K562 (cell line): ENCODE data around the gene SPON1. TPM values are rescaled to one million over a fixed set of nuclear protein-coding genes. Genes with fewer than 3 reads are reported as not detected.

Experiments used
- ATAC-seq: fragments of 200-7000 bp; cut with Tn5 transposase; 3 replicates; pipeline ENCODE4 v1.9.1; 2020; ENCODE audit warnings: moderate library complexity
- BruUV-seq: library from RNA; stranded (reverse); fragments of 400-500 nt; replicated peaks from 2 replicates; lab custom pipeline; 2021; lab: Mats Ljungman, UMichigan
- CTCF ChIA-PET: fragments of 300-600 bp; formaldehyde crosslinking; extraction: SDS; loops from one replicate; lab custom pipeline; 2021; ENCODE audit warnings: low intra/inter-chr PET ratio; lab: Yijun Ruan, JAX
- POLR2A ChIA-PET: fragments of 300-600, 350-650 bp; sonication (Branson Sonifier 250); formaldehyde crosslinking; extraction: SDS; loops from one replicate; lab custom pipeline; 2021; ENCODE audit warnings: antibody characterized with exemption, inconsistent platforms; lab: Yijun Ruan, JAX
- DNase-seq, 4 experiments: peaks; one replicate each; pipeline versions ENCODE4 v3.0.0 to v3.0.0-alpha.2; 2011 to 2018; ENCODE audit warnings: low spot score in 3 of 4, mixed read lengths in 3 of 4; ENCODE audit errors: extremely low read depth in 1 of 4
- FAIRE-seq: peaks from 2 replicates; lab custom pipeline; 2011; peaks lifted over from hg19 to GRCh38; lab: Jason Lieb, UNC
- H2AFZ ChIP-seq: 2 replicates; pipeline ENCODE4 v1.6.0; 2011; ENCODE audit warnings: low read depth, low read length, control low read depth, inconsistent platforms
- H3K27ac ChIP-seq: fragments of 200-600 bp; 3 replicates; pipeline ENCODE4 v1.8.0; 2011; ENCODE audit warnings: low read depth, mild to moderate bottlenecking, control low read depth, inconsistent platforms, low read length, moderate library complexity, mixed read lengths; ENCODE audit errors: extremely low read depth
- H3K27me3 ChIP-seq, 2 experiments: fragments of 300-600 bp in 1 of 2; 2 replicates in 1 of 2; 3 replicates in 1 of 2; pipeline versions ENCODE4 v1.6.0 to v1.8.0; 2011; ENCODE audit warnings: inconsistent platforms in 2 of 2, low read length in 2 of 2, mild to moderate bottlenecking in 1 of 2, mixed read lengths in 1 of 2, moderate library complexity in 1 of 2; ENCODE audit not compliant: control insufficient read depth in 2 of 2, insufficient read depth in 2 of 2
- H3K36me3 ChIP-seq: fragments of 300-600 bp; 3 replicates; pipeline ENCODE4 v1.8.0; 2011; ENCODE audit warnings: mild to moderate bottlenecking, low read length, inconsistent platforms; ENCODE audit not compliant: control insufficient read depth, insufficient read depth
- H3K4me1 ChIP-seq, 2 experiments: fragments of 200-600 bp in 1 of 2; replicated peaks in 1 of 2; 2 replicates in 1 of 2; 3 replicates in 1 of 2; pipeline versions ENCODE4 v1.5.1 to v1.8.0; 2011; ENCODE audit warnings: inconsistent platforms in 2 of 2, low read length in 2 of 2, mild to moderate bottlenecking in 1 of 2, mixed read lengths in 1 of 2, moderate library complexity in 1 of 2; ENCODE audit not compliant: control insufficient read depth in 2 of 2, insufficient read depth in 2 of 2
- H3K4me2 ChIP-seq: 2 replicates; pipeline ENCODE4 v1.6.1; 2011; ENCODE audit warnings: low read length, control low read depth, inconsistent platforms, mixed read lengths; ENCODE audit not compliant: insufficient read depth
- H3K4me3 ChIP-seq: fragments of 200-600 bp; sonication (generic), shearing (Covaris generic); 2 replicates; pipeline ENCODE4 v1.5.1; 2016; ENCODE audit warnings: control low read depth, inconsistent platforms
- H3K79me2 ChIP-seq: fragments of 200-600 bp; 3 replicates; pipeline ENCODE4 v1.8.0; 2011; ENCODE audit warnings: low read length, inconsistent platforms; ENCODE audit not compliant: control insufficient read depth, insufficient read depth
- H3K9ac ChIP-seq, 2 experiments: 2 replicates each; pipeline versions ENCODE4 v1.6.0 to v1.6.1; 2011; ENCODE audit warnings: low read depth in 2 of 2, low read length in 2 of 2, control low read depth in 1 of 2, inconsistent platforms in 1 of 2, mild to moderate bottlenecking in 1 of 2, mixed read lengths in 1 of 2; ENCODE audit not compliant: insufficient read depth in 1 of 2
- H3K9me1 ChIP-seq: one replicate; pipeline ENCODE4 v1.6.0; 2011; ENCODE audit warnings: inconsistent platforms, mild to moderate bottlenecking, low read length, moderate library complexity; ENCODE audit not compliant: control insufficient read depth, insufficient read depth
- H3K9me3 ChIP-seq: replicated peaks from 2 replicates; pipeline ENCODE4 v1.5.1; 2011; ENCODE audit warnings: low read depth, low read length, inconsistent platforms; ENCODE audit not compliant: control insufficient read depth, insufficient read depth
- H4K20me1 ChIP-seq: replicated peaks from 2 replicates; pipeline ENCODE4 v1.6.1; 2011; ENCODE audit warnings: low read length, inconsistent platforms, mixed read lengths; ENCODE audit not compliant: control insufficient read depth, insufficient read depth
- BRCA1 ChIP-seq, 2 experiments: fragments of 450-650 bp in 1 of 2; sonication (generic) in 1 of 2; formaldehyde crosslinking in 1 of 2; IDR thresholded peaks; 2 replicates each; pipeline versions ENCODE4 v1.5.0 to v1.6.1; 2017 to 2020; ENCODE audit warnings: mild to moderate bottlenecking in 1 of 2, missing genetic modification reagents in 1 of 2
- CEBPB ChIP-seq: fragments of 450-650 bp; IDR thresholded peaks from 2 replicates; pipeline ENCODE4 v1.6.1; 2016; ENCODE audit warnings: missing genetic modification characterization, missing compliant biosample characterization
- E2F8 ChIP-seq: fragments of 450-650 bp; IDR thresholded peaks from 2 replicates; pipeline ENCODE4 v1.7.1; 2018; ENCODE audit warnings: mild to moderate bottlenecking, low read depth; ENCODE audit not compliant: partially characterized antibody
- EGR1 ChIP-seq: fragments of 450-650 bp; conservative IDR thresholded peaks from 2 replicates; pipeline ENCODE4 v1.6.1; 2017; ENCODE audit warnings: mild to moderate bottlenecking
- NCOR1 ChIP-seq: fragments of 450-650 bp; IDR thresholded peaks from 2 replicates; pipeline ENCODE4 v1.6.1; 2016; ENCODE audit warnings: mild to moderate bottlenecking, moderate library complexity
- RFX7 ChIP-seq: fragments of 250-450 bp; sonication (Bioruptor Pico); IDR thresholded peaks from 2 replicates; pipeline ENCODE4 v1.5.1; 2021; ENCODE audit warnings: mild to moderate bottlenecking
- ZNF12 ChIP-seq: sonication (generic); formaldehyde crosslinking; IDR thresholded peaks from 2 replicates; pipeline ENCODE4 v1.4.0; 2020; ENCODE audit warnings: mild to moderate bottlenecking, missing genetic modification reagents
- WGBS: fragments of 100-300 bp; shearing (Covaris generic); methylation state at CpG from one replicate; pipeline ENCODE4 v1.1.6; 2016; ENCODE audit warnings: low coverage, mixed read lengths; ENCODE audit not compliant: insufficient coverage; ENCODE audit errors: missing lambda C conversion rate; 5-methylcytosine and 5-hydroxymethylcytosine counted together
- in situ Hi-C: fragments of 300-500 bp; cut with MboI; formaldehyde crosslinking; loops from 4 replicates; pipeline ENCODE4 v1.15.0; 2018; ENCODE audit warnings: inconsistent platforms, mixed read lengths
- intact Hi-C: fragments of 100-400 bp; cut with micrococcal nuclease; formaldehyde crosslinking; loops from 2 replicates; pipeline ENCODE4 v1.14.2; 2022
- polyA plus RNA-seq, 8 experiments: library from polyadenylated mRNA; depleted of rRNA in 4 of 8; stranded (reverse) in 5 of 8; unstranded in 3 of 8; fragments of >200 nt; fragmentation: Nextera tagmentation in 2 of 8; fragmentation: Illumina TruSeq in 1 of 8; extraction: Ambion mirVana in 2 of 8; extraction: Trizol in 1 of 8; gene quantifications; 2 replicates each; pipeline versions ENCODE4 v1.2.1 to v1.2.3, GENCODE V29; 2011 to 2014; ENCODE audit warnings: inconsistent platforms in 1 of 8, missing spikeins in 1 of 8
- total RNA-seq, 7 experiments: library from RNA; depleted of rRNA in 6 of 7; stranded (reverse); fragments of >200 nt in 6 of 7; fragmentation: Illumina TruSeq in 2 of 7; extraction: Trizol in 2 of 7; gene quantifications; 2 replicates each; pipeline versions ENCODE4 v1.2.1 to v1.2.3, GENCODE V29; 2011 to 2021; ENCODE audit warnings: low replicate concordance in 1 of 7
- TF ChIP-seq, protein P1 (sequence below), 2 experiments: IDR thresholded peaks; 2 replicates each; pipeline ENCODE4 v1.6.1; 2012; ENCODE audit warnings: improper control_type of control experiment in 2 of 2, low read depth in 2 of 2, low read length in 2 of 2, borderline replicate concordance in 1 of 2

SPON1 gene
- total and polyA plus RNA-seq, 9 of the 15 experiments (the other 6 are each of a cell fraction or from before 2014, with no cell fraction given) = 0.04 to 0.06 TPM; not detected in 7

GRCh38 chr11:14079011-14079410 lies 116.5 kb downstream of the SPON1 start:
- no peak for TF ChIP-seq EGR1
- TF ChIP-seq CEBPB (tag) = no peak
- TF ChIP-seq RFX7 (CRISPR knock-in tag) = no peak
- no peak for TF ChIP-seq BRCA1 (IDR thresholded peaks at IDR 0.05)
- TF ChIP-seq BRCA1 (CRISPR knock-in tag; IDR thresholded peaks at IDR 0.05) = no peak
- TF ChIP-seq NCOR1 = no peak
- no peak for TF ChIP-seq ZNF12
- TF ChIP-seq, protein P1, sequence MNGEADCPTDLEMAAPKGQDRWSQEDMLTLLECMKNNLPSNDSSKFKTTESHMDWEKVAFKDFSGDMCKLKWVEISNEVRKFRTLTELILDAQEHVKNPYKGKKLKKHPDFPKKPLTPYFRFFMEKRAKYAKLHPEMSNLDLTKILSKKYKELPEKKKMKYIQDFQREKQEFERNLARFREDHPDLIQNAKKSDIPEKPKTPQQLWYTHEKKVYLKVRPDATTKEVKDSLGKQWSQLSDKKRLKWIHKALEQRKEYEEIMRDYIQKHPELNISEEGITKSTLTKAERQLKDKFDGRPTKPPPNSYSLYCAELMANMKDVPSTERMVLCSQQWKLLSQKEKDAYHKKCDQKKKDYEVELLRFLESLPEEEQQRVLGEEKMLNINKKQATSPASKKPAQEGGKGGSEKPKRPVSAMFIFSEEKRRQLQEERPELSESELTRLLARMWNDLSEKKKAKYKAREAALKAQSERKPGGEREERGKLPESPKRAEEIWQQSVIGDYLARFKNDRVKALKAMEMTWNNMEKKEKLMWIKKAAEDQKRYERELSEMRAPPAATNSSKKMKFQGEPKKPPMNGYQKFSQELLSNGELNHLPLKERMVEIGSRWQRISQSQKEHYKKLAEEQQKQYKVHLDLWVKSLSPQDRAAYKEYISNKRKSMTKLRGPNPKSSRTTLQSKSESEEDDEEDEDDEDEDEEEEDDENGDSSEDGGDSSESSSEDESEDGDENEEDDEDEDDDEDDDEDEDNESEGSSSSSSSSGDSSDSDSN (IDR thresholded peaks at IDR 0.05; ENCODE audit: borderline replicate concordance in 1 of 2, low read depth in 2 of 2, low read length in 2 of 2) = no peak
- no peak for TF ChIP-seq E2F8
- ChIA-PET CTCF (no interaction called here), POLR2A (no interaction called here)
- Histone ChIP-seq H4K20me1 (no peaks in the 10 kb centered on the region), H3K9me3 (no peaks in the 10 kb centered on the region), H3K4me3 (no peak overlapping the region), H3K79me2 (no peaks in the 10 kb centered on the region), H3K9me1 (no peaks in the 10 kb centered on the region), H3K27me3 (peaks cover 0 to 4% of the 10 kb centered on the region in 2 experiments; a peak in 1 of 5 replicates), H2AFZ (no peak overlapping the region), H3K4me1 (no peaks in the 10 kb centered on the region), H3K36me3 (no peaks in the 10 kb centered on the region), H3K9ac (no peak overlapping the region), H3K27ac (no peak overlapping the region), H3K4me2 (no peak overlapping the region)
- DNase-seq (no peak), FAIRE-seq (no peak), ATAC-seq (no peak)
- in situ Hi-C loops (no loop called here), intact Hi-C loops (no loop called here)
- BruUV-seq = no TSS peak
- WGBS = 2% methylated on average over 4 of the region's 4 CpGs
